ENCODE results near the gene GIPC2.

GIPC2 gene

GRCh38 chr1:78132174-78132947 lies 86.6 kb downstream of the GIPC2 start:
- Histone ChIP-seq H3K9me3 (ENCODE audit: severe bottlenecking) (no peaks in the 10 kb centered on the region), H3K4me1 (ENCODE audit: insufficient read depth, poor library complexity, severe bottlenecking) (no peaks in the 10 kb centered on the region), H3K27me3 (ENCODE audit: insufficient read depth, poor library complexity, severe bottlenecking) (no peaks in the 10 kb centered on the region), H3K36me3 (ENCODE audit: low read depth) (no peaks in the 10 kb centered on the region), H3K4me3 (ENCODE audit: severe bottlenecking) (no peak overlapping the region), H3K27ac (ENCODE audit: poor library complexity, severe bottlenecking) (no peak overlapping the region)
- DNase-seq (ENCODE audit: low spot score) = no peak
- no peak for TF ChIP-seq CTCF (IDR thresholded peaks at IDR 0.05; ENCODE audit: poor library complexity, severe bottlenecking)
- no peak for ATAC-seq (ENCODE audit: low read depth)

GRCh38 chr1:78132948-78133322 lies 87.2 kb downstream of the GIPC2 start:
- H3K36me3 ChIP-seq (ENCODE audit: low read depth) = no peaks in the 10 kb centered on the region
- H3K4me3 ChIP-seq (ENCODE audit: severe bottlenecking) = no peak overlapping the region
- no peak for DNase-seq (ENCODE audit: low spot score)
- no peaks in the 10 kb centered on the region for H3K27me3 ChIP-seq (ENCODE audit: insufficient read depth, poor library complexity, severe bottlenecking)
- no peak for TF ChIP-seq CTCF (IDR thresholded peaks at IDR 0.05; ENCODE audit: poor library complexity, severe bottlenecking)
- ATAC-seq (ENCODE audit: low read depth) = no peak
- H3K9me3 ChIP-seq (ENCODE audit: severe bottlenecking) = no peaks in the 10 kb centered on the region
- no peak overlapping the region for H3K27ac ChIP-seq (ENCODE audit: poor library complexity, severe bottlenecking)
- H3K4me1 ChIP-seq (ENCODE audit: insufficient read depth, poor library complexity, severe bottlenecking) = no peaks in the 10 kb centered on the region

- ATAC-seq (ENCODE audit: low read depth) = no peak
- TF ChIP-seq CTCF (IDR thresholded peaks at IDR 0.05; ENCODE audit: poor library complexity, severe bottlenecking) = no peak
- Histone ChIP-seq H3K4me1 (ENCODE audit: insufficient read depth, poor library complexity, severe bottlenecking) (no peaks in the 10 kb centered on the region), H3K4me3 (ENCODE audit: severe bottlenecking) (no peak overlapping the region), H3K27me3 (ENCODE audit: insufficient read depth, poor library complexity, severe bottlenecking) (no peaks in the 10 kb centered on the region), H3K27ac (ENCODE audit: poor library complexity, severe bottlenecking) (no peak overlapping the region), H3K9me3 (ENCODE audit: severe bottlenecking) (no peaks in the 10 kb centered on the region), H3K36me3 (ENCODE audit: low read depth) (no peaks in the 10 kb centered on the region)
- no peak for DNase-seq (ENCODE audit: low spot score)
These were observed 90.9 kb downstream of the GIPC2 start for GRCh38 chr1:78136680-78137079.

- Histone ChIP-seq H3K27ac (ENCODE audit: poor library complexity, severe bottlenecking) (no peak overlapping the region), H3K36me3 (ENCODE audit: low read depth) (no peaks in the 10 kb centered on the region)
These were observed 95.9 kb downstream of the GIPC2 start for GRCh38 chr1:78141531-78142231.

More at GRCh38 chr1:78141531-78142231, 95.9 kb downstream of the GIPC2 start:
- no peaks in the 10 kb centered on the region for H3K27me3 ChIP-seq (ENCODE audit: insufficient read depth, poor library complexity, severe bottlenecking)
- TF ChIP-seq CTCF (IDR thresholded peaks at IDR 0.05; ENCODE audit: poor library complexity, severe bottlenecking) = no peak
- no peak overlapping the region for H3K4me3 ChIP-seq (ENCODE audit: severe bottlenecking)
- ATAC-seq (ENCODE audit: low read depth) = no peak
- H3K4me1 ChIP-seq (ENCODE audit: insufficient read depth, poor library complexity, severe bottlenecking) = no peaks in the 10 kb centered on the region
- no peaks in the 10 kb centered on the region for H3K9me3 ChIP-seq (ENCODE audit: severe bottlenecking)
- no peak for DNase-seq (ENCODE audit: low spot score)

All from RWPE2 (cell line).